ENCODE data around the gene CRKL.

Gene CRKL

DNA sequence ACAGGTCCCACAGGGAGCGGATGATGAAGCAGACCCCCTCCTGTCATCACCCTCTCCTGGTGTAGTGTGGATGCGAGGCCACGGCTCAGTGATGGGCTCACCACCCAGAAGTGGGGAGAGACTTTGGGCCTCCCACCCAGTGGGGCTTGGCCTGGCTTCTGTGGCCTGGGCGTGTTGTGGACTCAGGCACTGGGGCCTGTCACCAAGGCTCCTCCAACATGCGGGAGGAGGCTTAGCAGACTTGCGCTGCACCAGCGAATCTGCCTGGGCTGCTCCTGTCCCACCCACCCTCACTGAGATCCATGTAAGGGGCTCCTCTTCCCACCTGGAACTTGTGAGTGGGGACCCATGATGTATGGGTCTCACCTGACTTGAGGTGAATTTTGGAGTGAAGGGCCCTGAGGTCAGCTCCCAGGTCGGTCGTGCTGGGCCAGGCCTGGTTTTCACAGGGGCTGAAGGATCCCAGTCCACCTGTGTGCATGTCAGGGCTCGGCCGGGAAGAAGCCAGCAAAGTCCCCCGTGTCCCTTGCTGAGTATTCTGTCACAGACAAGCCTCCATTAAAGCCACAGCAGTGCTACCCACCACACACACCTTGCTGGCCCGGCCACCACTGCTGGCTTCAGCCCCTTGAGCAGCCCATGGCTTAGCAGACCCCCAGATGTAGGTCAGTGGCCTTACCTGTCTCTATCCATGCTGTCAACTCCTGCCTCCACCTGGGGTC is 80.5 kb downstream of the CRKL start:
- DNase-seq: no peak

DNA sequence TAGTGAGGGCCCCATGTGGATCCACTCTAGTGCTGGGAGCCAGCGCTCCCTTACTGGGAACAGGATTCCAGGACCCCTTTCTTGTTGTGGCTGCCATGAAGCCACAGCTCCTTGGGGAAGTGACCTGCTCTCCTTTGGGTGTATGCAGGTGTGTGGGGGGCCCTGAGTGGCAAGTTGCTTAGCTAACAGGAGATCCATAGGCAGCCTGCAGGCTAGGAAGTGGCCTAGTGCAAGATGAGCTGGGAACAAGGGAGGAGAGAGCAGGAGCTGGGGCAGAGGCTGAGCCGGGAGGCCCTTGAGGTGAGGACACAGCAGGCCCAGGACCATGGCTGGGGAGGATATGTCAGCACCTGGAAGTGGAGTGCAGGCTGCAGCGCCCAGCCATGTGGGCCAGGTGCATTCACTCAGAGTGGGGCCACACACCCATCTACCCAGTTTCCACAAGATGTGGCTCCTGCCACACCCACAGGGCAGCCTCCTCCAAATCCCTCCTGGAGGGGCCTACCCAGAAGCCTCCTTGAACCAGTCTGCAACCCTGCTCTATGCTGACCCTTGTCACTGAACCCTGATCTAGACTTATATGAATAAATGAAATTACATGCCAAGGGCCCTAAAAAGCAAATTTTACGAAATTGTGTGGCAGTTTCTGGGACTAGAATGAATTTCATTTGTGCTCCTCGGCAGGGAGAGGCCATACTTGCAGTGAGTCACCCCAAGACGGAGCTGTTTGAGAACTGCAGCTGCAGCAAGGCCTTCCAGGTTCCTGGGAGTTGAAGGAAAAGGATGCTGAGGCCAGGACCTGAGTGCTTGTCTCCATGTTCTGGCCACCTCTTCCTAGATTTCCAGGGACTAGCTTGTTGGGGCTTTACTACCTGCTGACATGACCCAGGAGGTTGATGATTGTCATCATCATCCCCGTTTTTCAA is 81.5 kb downstream of the CRKL start:
- no peak for DNase-seq

DNA sequence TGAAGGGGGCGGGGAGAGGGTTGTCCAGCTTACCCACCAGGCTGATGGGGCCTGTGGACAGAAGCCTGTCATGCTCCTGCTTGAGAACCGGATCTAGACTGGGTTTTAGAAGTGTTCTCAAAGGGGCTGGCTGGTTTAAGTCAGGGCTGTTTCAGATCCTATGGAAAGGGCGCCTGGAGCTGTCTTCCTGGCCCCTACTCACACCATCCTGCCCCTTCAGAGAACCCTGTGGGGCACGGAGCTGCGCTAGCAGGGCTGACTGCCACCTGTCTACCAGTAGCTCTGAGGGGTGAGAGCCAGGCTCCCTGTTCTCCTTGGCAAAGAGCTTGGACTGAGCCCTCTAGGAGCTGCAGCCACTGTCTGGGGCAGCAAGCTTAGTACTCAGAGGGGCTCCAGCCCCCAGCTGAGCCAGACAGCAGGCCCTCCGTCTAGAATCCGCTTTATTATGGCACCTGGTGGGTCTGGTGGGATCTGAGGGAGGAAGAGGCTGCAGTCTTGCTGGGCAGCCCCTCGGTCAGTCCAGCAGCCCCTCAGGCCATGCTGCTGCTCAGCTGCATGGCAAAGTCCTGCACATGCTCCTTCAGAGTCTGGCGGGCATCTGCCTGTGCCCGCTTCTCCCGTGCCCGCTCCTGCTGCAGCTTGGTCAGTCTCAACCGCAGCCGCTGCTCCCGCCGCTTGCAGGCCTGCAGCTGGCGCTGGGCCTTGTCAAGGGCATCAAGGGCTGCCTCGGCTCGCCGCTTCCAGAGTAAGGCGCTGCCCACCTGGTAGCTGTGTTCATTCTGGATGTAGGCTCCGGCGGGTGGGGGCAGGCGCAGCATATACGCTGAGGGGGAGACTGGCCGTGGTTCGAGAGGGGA is 82.4 kb downstream of the CRKL start:
- DNase-seq: no peak

DNA sequence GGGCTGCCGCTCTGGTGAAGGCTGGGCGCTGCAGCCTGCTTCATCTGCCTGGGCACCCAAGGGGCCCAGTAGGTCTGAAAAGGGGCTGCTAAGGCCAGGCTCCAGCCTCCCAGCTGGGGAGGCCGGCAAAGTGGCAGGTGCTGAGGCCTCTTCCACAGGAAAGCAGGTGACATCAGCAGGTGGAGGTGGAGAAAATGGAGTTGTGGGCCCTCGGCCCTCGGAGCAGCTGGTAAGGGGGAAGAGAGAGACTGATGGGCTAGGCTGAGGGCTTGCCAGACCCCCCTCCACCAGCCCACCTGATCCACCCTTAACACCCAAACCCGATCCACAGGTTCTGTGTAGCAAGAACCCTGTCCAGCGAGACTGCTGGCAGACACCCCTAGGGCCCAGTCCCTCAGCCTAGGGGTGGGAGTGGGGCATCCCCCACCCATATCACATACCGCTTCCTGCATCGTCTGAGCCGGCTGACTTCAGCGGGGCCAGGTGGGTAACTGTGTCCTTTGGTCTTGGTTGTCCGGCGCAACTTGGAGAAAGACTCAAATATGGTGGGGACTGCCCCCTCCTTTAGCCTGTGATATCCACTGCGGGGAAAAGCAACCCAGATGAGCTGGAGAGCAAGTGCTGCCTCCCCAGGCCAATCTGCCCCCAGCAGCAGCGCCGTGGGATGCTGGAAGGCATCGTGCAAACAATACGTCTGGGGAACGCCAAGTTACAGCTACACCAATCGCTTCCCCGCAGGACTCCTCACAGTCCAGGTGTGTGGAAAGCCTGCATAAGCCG is 83.2 kb downstream of the CRKL start:
- no peak for DNase-seq

DNA sequence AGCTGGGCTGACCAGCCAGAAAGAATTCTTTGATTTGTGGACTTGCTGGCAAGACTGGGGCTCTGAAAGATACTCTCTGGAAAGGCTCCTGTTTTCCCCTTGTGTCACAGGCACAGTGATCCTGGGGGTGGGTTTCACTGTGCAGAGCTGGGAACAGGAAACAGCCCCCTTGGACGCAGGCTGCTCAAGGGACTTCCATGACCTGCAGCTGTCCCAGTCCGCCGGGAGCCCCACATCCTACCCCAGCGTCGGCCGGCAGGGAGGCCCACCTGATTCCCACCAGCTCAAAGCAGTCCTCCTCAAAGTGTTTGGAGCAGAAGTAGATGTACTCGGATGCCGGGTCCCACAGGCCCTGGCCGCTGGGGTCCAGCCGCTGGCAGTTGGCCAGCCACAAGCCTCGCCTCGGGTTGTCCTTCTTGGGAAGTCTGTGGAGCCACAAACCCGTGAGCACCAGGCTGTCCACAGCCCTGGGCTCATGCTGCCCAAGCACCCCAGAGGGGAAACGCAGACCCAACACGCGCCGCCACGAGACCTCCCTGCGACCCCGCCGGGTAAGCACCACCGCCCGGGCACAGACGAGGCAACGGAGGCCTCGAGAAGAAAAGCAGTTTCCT is 83.9 kb downstream of the CRKL start:
- no peak for DNase-seq

DNA sequence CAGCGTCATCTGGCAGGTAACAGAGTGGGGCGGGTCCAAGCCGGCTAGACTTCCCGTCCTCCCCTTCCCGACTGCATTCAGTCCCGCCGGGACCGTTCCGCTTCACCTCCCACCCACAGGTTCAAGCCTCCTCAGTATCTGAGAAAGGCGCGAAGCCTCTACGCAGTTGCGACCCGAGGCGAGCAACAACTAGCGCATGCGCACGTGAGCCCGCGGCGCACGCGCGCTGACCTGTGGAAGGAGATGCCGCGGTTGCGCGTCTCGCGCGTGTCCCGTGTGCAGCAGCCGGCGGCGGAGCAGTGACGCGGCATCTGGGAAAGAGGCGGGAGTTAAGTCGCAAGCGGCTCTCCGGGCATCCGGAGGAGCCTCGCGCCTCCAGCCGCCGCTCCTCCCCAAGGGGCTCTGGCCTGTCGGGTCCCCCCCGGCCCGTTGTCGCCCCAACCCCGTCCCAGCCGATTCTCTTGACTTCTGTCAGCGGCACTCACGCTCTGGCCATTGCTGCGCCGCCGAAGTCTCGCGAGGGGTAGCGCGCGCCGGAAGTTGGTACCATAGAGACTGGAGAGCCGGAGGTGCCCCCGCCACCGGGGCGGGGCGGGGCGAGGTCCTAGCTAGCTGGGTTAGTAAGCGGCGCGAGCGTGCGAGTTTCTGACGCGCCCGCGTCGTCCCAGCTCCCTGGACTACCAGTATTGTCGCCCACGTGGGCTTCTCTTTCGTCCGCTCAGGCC is 84.6 kb downstream of the CRKL start, which contains the start of gene THAP7:
TSS of gene THAP7 (minus strand) at position 518 of the 725 bp plus-strand sequence. CDS start at position 311, 207 bp downstream.
- peak; percentile 95 for DNase-seq

Data from activated T-cell treated with anti-CD3 and anti-CD28 coated beads for 4 hours (primary cell).